Activated CD4-positive, alpha-beta T cell treated with anti-CD3 and anti-CD28 coated beads, Interleukin-2, amount 10 ng/mL, durations not matched to agents 7 days and 5 days (primary cell): ENCODE measurements around the gene EIF3A. TPM values are rescaled to one million over a fixed set of nuclear protein-coding genes. Genes with fewer than 3 reads are reported as not detected.
"Not testable (repeated sequence)": the region's sequence is repeated elsewhere in the genome, so short reads cannot be mapped to it uniquely, and the experiment has no call there.

Experiments used
- CTCF ChIA-PET: fragments of 350-600 bp; sonication (Branson Sonifier 250); formaldehyde crosslinking; loops from one replicate; lab custom pipeline; 2021; ENCODE audit warnings: antibody characterized with exemption; lab: Charles Lee
- POLR2A ChIA-PET: fragments of 350-600 bp; sonication (Branson Sonifier 250); formaldehyde crosslinking; loops from one replicate; lab custom pipeline; 2021; ENCODE audit warnings: antibody characterized with exemption; lab: Charles Lee
- DNase-seq: peaks from one replicate; pipeline ENCODE4 v3.0.0-alpha.2; 2020
- H3K27ac Mint-ChIP-seq: one replicate; pipeline ENCODE4 v1.8.0; 2021; ENCODE audit warnings: mild to moderate bottlenecking, moderate library complexity, mixed read lengths
- H3K27me3 Mint-ChIP-seq: one replicate; pipeline ENCODE4 v1.8.0; 2021; ENCODE audit warnings: mixed read lengths
- H3K36me3 Mint-ChIP-seq: one replicate; pipeline ENCODE4 v1.8.0; 2021; ENCODE audit warnings: low read depth, mixed read lengths
- H3K4me1 Mint-ChIP-seq: one replicate; pipeline ENCODE4 v1.8.0; 2021; ENCODE audit warnings: mixed read lengths
- H3K4me3 Mint-ChIP-seq: one replicate; pipeline ENCODE4 v1.8.0; 2021; ENCODE audit warnings: mild to moderate bottlenecking, moderate library complexity, mixed read lengths
- H3K9me3 Mint-ChIP-seq: one replicate; pipeline ENCODE4 v1.8.0; 2021; ENCODE audit warnings: mixed read lengths
- total RNA-seq, 2 experiments: library from RNA; stranded (reverse); gene quantifications; one replicate each; pipeline ENCODE4 v1.2.3, GENCODE V29; 2021

Gene EIF3A
- total RNA-seq, 2 experiments from 2014 or later: 132 to 145 TPM

DNA sequence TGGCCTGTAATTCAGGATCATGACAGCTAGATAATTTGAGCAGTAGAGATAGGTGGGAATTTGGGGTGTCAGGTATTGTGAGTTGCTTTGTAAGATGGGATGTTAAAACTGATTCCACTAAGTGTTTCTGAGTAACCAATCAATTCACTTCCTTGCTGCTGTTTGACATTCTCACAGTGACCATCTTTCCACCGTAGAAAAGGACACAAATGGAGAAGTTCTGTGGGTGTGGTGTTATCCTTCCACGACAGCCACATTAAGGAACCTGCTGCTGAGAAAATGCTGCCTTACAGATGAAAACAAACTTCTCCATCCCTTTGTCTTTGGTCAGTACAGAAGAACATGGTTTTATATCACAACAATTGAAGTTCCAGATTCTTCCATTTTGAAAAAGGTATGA, 27.2 kb upstream of the EIF3A start:
- H3K4me1 Mint-ChIP-seq: peaks cover 24% of the 10 kb centered on the region
- POLR2A ChIA-PET: not testable (repeated sequence)

DNA sequence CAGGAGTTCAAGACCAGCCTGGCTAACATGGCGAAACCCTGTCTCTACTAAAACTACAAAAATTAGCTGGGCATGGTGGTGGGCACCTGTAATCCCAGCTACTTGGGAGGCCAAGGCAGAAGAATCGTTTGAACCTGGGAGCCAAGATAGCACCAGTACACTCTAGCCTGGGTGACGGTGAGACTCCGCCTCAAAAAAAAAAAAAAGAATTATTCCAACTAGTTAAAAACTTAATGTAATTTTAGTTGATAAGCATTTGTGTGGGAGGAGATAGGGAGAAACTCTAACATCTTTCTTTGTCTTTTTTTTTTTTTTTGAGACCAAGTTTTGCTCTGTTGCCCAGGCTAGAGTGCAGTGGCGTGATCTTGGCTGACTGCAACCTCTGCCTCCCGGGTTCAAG, 26.5 kb upstream of the EIF3A start:
- H3K27ac Mint-ChIP-seq, H3K4me3 Mint-ChIP-seq, POLR2A ChIA-PET, H3K27me3 Mint-ChIP-seq, DNase-seq, H3K9me3 Mint-ChIP-seq: not testable (repeated sequence)
- Mint-ChIP-seq H3K36me3 (peaks cover 21% of the 10 kb centered on the region), H3K4me1 (peaks cover 27% of the 10 kb centered on the region)
- CTCF ChIA-PET: interaction anchor here (0.6 kb wide), 2 partner anchors 40 to 503 kb away, joined by 5 read pairs; no protein-coding TSS in a partner anchor

More for the DNA sequence above, 27.2 kb upstream of the EIF3A start:
- not testable (repeated sequence) for H3K27ac Mint-ChIP-seq, H3K27me3 Mint-ChIP-seq, H3K9me3 Mint-ChIP-seq, H3K4me3 Mint-ChIP-seq, DNase-seq
- H3K36me3 Mint-ChIP-seq: peaks cover 21% of the 10 kb centered on the region
- CTCF ChIA-PET: interaction anchor here (0.6 to 0.7 kb wide), 2 partner anchors 186 to 833 kb away, joined by 3 to 5 read pairs; no protein-coding TSS in a partner anchor

DNA sequence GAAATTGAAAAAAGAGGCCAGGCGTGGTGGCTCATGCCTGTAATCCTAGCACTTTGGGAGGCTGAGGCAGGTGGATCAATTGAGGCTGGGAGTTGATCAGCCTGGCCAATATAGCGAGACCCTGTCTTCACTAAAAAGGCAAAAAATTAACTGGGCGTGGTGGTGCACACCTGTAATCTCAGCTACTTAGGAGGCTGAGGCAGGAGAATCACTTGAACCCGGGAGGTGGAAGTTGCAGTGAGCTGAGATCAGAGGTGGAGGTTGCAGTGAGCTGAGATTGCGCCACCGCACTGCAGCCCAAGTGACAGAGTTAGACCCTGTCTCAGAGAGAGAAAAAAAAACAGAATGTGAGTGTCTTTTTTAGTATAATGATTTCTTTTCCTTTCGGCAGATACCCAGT, 25.3 kb upstream of the EIF3A start:
- H3K27ac Mint-ChIP-seq: peak overlapping the region; percentile 41
- H3K9me3 Mint-ChIP-seq, DNase-seq, POLR2A ChIA-PET, H3K27me3 Mint-ChIP-seq: not testable (repeated sequence)
- peak overlapping the region; percentile 77 for H3K4me3 Mint-ChIP-seq
- peaks cover 15% of the 10 kb centered on the region for H3K36me3 Mint-ChIP-seq
- H3K4me1 Mint-ChIP-seq: peaks cover 33% of the 10 kb centered on the region
- CTCF ChIA-PET: interaction anchor here (0.6 to 1.5 kb wide), 4 partner anchors 8 to 84 kb away, joined by 3 to 5 read pairs (median 4); no protein-coding TSS in a partner anchor

DNA sequence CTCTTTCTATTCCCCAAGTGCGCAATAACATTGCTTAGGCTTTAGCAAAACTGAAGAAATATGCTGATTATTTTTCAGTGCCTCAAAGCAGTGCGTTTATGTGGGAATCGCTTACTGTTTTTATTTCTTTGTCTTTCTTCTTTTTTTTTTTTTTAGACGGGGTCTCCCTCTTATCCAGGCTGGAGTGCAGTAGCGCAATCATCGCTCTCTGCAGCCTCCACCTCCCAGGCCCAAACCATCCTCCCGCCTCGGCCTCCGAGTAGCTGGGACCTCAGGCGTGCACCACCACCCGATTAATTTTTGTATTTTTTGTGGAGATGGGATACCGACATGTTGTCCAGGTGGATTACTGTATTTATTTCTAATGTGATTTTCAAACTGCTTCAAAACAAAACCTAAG, 24.5 kb upstream of the EIF3A start:
- H3K27ac Mint-ChIP-seq: peak overlapping the region; percentile 79
- peaks cover 15% of the 10 kb centered on the region for H3K36me3 Mint-ChIP-seq
- peak overlapping the region; percentile 77 for H3K4me3 Mint-ChIP-seq
- H3K4me1 Mint-ChIP-seq: peaks cover 41% of the 10 kb centered on the region
- ChIA-PET CTCF (interaction anchor here (1.5 to 2.1 kb wide), 4 partner anchors 9 to 25 kb away, joined by 5 to 6 read pairs (median 6); partner anchors contain the start of gene EIF3A), POLR2A (no interaction called here)
- no peaks in the 10 kb centered on the region for H3K9me3 Mint-ChIP-seq
- H3K27me3 Mint-ChIP-seq: peaks cover 6% of the 10 kb centered on the region
- DNase-seq: no peak

DNA sequence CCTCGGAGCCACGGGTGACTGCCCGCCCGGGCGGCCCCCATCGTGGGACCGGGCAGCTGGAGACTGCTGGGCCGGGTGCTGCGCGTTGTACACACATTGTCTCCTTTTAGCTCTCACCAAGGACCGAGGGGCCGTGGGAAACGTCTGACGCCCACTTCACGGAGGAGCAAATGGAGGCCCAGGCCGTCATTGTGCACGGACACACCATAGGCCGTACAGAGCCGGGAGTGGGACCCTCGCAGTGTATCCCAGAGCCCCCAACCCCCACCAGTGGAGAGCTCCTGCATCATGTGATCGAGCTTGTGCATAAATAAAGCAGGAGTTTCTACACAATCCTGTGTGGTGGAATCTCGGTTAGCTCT, 24.0 kb upstream of the EIF3A start:
- ChIA-PET CTCF (interaction anchor here (1.5 to 2.1 kb wide), 4 partner anchors 9 to 25 kb away, joined by 5 to 6 read pairs (median 6); partner anchors contain the start of gene EIF3A), POLR2A (no interaction called here)
- Mint-ChIP-seq H3K4me3 (peak overlapping the region; percentile 77), H3K27ac (peak overlapping the region; percentile 76), H3K4me1 (peaks cover 41% of the 10 kb centered on the region), H3K27me3 (peaks cover 6% of the 10 kb centered on the region), H3K36me3 (peaks cover 11% of the 10 kb centered on the region), H3K9me3 (no peaks in the 10 kb centered on the region)
- DNase-seq: no peak

DNA sequence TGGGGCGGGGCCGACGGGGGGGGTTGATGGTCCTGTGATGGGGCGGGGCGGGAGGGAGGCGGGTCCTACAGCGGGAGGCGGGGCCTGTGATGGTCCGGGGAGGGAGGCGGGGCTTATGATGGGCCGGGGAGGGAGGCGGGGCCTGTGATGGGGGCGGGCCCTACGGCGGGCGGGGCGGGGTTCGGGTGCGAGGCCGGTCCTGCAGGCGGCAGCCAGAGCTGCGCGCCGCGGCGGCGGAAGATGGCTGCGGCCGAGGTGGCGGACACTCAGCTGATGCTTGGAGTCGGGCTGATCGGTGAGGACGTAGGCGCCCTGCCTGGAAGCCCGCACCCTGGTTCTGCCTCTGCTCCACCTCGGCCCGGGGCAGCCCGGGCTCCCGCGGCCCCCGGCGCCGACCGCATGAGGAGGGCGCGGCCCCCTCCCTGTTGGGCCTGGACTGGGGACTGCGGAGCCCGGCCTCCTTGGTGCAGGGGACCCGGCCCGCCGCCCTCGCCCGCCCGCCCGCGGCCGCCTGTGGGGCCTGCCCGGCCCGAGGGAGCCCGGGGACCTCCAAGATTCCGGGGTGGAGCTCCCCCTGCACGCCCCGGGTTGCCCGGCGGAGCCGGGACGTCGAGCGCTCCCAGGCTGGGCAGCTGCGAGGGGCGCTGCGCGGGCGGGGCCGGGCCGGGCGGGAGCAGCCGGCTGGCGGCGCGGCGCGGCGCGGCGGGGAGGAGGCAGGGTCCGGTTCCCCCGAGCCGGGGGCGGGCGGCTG, 23.5 kb upstream of the EIF3A start, which contains the start of gene DENND10:
TSS of gene DENND10 (plus strand) at position 211 of the 751 bp plus-strand sequence. CDS start at position 241, 30 bp downstream.
- Mint-ChIP-seq H3K36me3 (peaks cover 8% of the 10 kb centered on the region), H3K27me3 (peaks cover 6% of the 10 kb centered on the region), H3K4me3 (peak within 1 kb of the TSS; percentile 77), H3K9me3 (no peaks in the 10 kb centered on the region), H3K27ac (peak within 1 kb of the TSS; percentile 78), H3K4me1 (peaks cover 41% of the 10 kb centered on the region)
- peak; percentile 71 for DNase-seq
- ChIA-PET POLR2A (no interaction called here), CTCF (interaction anchor here (1.5 to 2.1 kb wide), 5 partner anchors 10 to 27 kb away, joined by 5 to 6 read pairs (median 6); partner anchors contain the start of gene EIF3A)

DNA sequence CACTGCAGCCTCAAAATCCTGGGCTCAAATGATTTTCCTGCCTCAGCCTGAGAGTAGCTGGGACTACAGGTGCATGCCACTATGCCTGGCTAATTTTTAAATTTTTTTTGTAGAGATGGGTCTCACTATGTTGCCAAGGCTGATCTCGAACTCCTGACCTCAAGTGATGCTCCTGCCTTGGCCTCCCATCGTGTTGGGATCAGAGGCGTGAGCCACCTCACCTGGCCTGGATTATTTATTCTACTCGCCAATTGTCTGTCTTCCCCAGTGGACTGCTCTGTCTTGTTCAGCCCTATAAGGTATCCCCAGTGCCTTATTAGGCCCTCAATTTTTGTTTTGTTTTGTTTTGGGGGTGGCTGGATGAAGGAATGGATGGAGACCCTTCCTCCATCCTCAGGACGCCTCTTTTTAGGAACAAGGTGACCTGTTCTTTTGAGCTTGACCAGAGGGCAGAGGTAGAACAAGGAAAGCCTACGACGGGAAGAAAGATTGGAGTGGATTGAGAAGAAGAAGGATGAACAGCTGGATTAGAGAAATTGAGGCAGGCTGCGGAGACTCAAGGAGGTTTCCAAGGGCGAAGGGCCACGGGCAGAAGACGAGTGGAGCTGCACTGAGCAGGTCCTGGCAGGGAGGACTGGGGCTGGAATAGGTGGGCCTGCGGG, 22.8 kb upstream of the EIF3A start:
- DNase-seq: no peak
- H3K9me3 Mint-ChIP-seq: no peaks in the 10 kb centered on the region
- H3K27ac Mint-ChIP-seq: peak overlapping the region; percentile 78
- POLR2A ChIA-PET: no interaction called here
- peaks cover 6% of the 10 kb centered on the region for H3K27me3 Mint-ChIP-seq
- H3K4me3 Mint-ChIP-seq: peak overlapping the region; percentile 74
- H3K4me1 Mint-ChIP-seq: peaks cover 41% of the 10 kb centered on the region
- CTCF ChIA-PET: interaction anchor here (1.8 to 2.1 kb wide), 4 partner anchors 13 to 28 kb away, joined by 6 read pairs; partner anchors contain the start of gene EIF3A
- peaks cover 6% of the 10 kb centered on the region for H3K36me3 Mint-ChIP-seq

DNA sequence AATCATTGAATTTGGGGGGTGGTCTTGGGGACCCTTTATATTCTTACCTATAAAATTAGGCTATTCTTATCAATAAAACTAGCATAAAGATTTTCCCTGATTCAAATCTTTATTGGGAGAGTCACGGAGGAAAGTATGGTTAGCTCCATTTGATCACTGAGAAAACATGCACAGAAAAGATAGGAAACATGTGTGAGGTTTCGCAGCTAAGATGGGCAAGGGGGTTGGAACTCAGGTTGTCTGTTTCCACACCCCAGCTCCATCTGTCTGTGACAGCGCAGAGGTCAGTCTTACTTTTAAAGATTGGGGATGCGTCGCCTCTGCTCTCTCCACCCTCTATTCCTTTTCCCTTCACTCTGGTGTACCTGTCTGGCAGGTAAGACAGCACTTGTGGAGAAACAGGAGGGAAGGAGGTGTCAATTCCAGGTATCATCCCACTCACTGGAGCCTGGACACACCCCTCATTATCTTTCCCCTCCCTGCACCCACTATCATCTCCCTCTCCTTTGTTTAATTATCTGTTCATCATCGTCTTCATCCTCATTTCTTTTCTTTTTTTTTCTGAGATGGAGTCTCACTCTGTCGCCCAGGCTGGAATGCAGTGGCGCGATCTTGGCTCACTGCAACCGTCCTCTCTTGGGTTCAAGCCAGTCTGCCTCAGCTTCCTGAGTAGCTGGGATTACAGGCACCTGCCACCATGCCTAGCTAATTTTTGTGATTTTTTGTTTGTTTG, 20.9 kb upstream of the EIF3A start:
- POLR2A ChIA-PET: interaction anchor here (0.6 kb wide), 1 partner anchor 10 kb away, joined by 4 read pairs; no protein-coding TSS in a partner anchor

DNA sequence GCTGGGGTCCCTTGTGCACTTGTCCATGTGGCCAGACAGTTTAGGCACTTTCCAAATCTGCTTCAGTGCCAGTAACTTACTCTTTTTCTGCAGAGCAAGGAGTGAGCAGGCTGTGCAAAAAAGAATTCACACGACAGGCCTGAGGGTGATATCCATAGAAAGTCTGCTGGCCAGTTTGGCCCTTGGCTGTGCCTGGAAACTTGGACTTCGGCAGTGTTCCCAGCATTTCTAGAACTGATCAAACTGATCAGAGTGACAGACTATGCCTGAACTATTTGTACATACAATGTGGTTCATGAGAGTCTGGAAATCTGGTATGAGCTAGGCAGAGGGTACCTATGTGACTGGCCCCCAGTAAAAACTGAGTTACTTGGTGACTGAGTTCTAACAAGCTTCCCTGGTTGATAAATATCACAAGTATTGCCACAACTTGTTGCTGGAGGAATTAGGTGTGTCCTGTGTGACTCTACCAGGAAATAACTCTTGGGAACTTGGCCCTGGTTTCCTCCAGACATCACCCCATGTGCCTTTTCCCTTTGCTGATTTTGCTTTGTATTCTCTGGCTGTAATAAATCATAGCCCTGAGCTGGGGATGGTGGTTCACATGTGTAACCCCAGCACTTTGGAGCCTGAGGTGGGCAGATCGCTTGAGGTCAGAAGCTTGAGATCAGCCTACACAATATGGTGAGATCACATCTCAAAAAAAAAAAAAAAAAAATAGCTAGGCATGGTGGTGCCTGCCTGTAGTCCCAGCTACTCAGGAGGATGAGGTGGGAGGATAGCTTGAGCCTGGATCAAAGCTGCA, 20.0 kb upstream of the EIF3A start:
- Mint-ChIP-seq H3K4me1 (peaks cover 35% of the 10 kb centered on the region), H3K27ac (peak overlapping the region; percentile 69), H3K4me3 (no peak overlapping the region), H3K9me3 (no peaks in the 10 kb centered on the region), H3K27me3 (peaks cover 6% of the 10 kb centered on the region), H3K36me3 (no peaks in the 10 kb centered on the region)
- no peak for DNase-seq
- ChIA-PET POLR2A (interaction anchor here (0.6 kb wide), 1 partner anchor 9 kb away, joined by 4 read pairs; no protein-coding TSS in a partner anchor), CTCF (interaction anchor here (0.6 to 1.3 kb wide), 3 partner anchors 10 to 41 kb away, joined by 3 read pairs; no protein-coding TSS in a partner anchor)

More for the DNA sequence above, 20.9 kb upstream of the EIF3A start:
- no peaks in the 10 kb centered on the region for H3K36me3 Mint-ChIP-seq
- no peak overlapping the region for H3K4me3 Mint-ChIP-seq
- peaks cover 6% of the 10 kb centered on the region for H3K27me3 Mint-ChIP-seq
- no peak for DNase-seq
- H3K27ac Mint-ChIP-seq: no peak overlapping the region
- H3K4me1 Mint-ChIP-seq: peaks cover 36% of the 10 kb centered on the region
- CTCF ChIA-PET: interaction anchor here (0.9 to 1.3 kb wide), 3 partner anchors 14 to 105 kb away, joined by 3 read pairs; partner anchors contain the start of gene GRK5
- H3K9me3 Mint-ChIP-seq: no peaks in the 10 kb centered on the region

DNA sequence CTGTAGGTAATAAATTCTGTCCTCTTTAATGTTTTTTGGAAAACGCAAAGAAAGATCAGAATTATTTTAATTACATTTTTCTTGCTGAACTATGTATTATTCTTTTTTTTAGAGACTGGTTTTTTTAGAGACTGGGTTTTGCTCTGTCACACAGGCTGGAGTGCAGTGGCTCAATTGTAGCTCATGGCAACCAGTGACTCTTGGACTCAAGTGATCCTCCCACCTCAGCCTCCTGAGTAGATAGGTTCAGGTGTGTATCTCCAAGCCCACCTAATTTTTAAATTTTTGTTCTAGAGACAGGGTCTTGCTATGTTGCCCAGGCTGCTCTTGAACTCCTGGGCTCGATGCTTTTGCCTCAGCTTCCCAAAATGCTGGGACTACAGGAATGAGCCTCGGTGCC, 18.0 kb upstream of the EIF3A start:
- H3K4me3 Mint-ChIP-seq: no peak overlapping the region
- no peak overlapping the region for H3K27ac Mint-ChIP-seq
- H3K27me3 Mint-ChIP-seq: peaks cover 6% of the 10 kb centered on the region
- peaks cover 41% of the 10 kb centered on the region for H3K4me1 Mint-ChIP-seq
- H3K36me3 Mint-ChIP-seq: no peaks in the 10 kb centered on the region
- ChIA-PET POLR2A (no interaction called here), CTCF (no interaction called here)
- H3K9me3 Mint-ChIP-seq: no peaks in the 10 kb centered on the region
- DNase-seq: no peak

DNA sequence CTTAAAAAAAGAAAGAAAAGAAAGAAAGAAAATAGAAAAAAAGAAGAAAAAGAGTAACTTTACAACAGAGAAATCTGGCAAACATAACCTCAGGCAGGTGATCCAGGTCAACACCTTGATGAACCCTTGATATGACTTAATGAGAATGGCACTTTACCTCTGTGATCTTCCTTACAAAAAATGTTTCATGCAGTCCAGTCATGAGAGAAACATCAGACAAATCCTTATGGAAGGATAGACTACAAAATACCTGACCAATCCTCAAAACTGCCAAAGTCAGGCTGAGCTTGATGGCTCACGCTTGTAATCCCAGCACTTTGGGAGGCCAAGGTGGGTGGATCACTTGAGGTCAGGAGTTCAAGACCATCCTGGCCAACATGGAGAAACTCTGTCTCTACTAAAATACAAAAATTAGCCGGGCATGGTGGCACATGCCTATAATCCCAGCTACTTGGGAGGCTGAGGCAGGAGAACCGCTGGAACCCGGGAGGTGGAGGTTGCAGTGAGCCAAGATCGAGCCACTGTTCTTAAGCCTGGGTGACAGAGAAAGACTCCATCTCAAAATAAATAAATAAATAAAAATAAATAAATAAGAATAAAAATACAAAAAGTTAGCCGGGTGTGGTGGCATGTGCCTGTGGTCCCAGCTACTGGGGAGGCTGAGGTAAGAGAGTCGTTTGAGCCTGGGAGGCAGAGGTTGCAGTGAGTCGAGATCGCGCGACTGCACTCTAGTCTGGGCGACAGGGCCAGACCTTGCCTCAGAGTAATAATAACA, 16.2 kb upstream of the EIF3A start:
- H3K4me1 Mint-ChIP-seq: peaks cover 42% of the 10 kb centered on the region
- H3K36me3 Mint-ChIP-seq, H3K27ac Mint-ChIP-seq, DNase-seq, H3K9me3 Mint-ChIP-seq, H3K4me3 Mint-ChIP-seq, H3K27me3 Mint-ChIP-seq: not testable (repeated sequence)
- CTCF ChIA-PET: interaction anchor here (0.6 to 1.2 kb wide), 4 partner anchors 14 to 93 kb away, joined by 3 to 7 read pairs (median 5); no protein-coding TSS in a partner anchor
- POLR2A ChIA-PET: interaction anchor here (0.6 kb wide), 1 partner anchor 22 kb away, joined by 3 read pairs; no protein-coding TSS in a partner anchor
